NK-92 (cell line): Measurements from ENCODE around the gene SND1.

Experiments
- DNase-seq: peaks from one replicate; lab custom pipeline; 2025; ENCODE audit not compliant: unreplicated experiment; lab: John Stamatoyannopoulos, UW

The SND1 gene

GRCh38 chr7:128007303-128007680 is 355.3 kb downstream of the SND1 start:
- no peak for DNase-seq

- DNase-seq, result no peak
Measured at GRCh38 chr7:128008141-128008540, 356.1 kb downstream of the SND1 start.

GRCh38 chr7:128008744-128009143 is 356.8 kb downstream of the SND1 start:
- DNase-seq, result no peak

- DNase-seq, result no peak
Measured at GRCh38 chr7:128010391-128011127, 358.6 kb downstream of the SND1 start.

GRCh38 chr7:128011131-128011661 is 359.2 kb downstream of the SND1 start:
- no peak for DNase-seq

- no peak for DNase-seq
Measured at GRCh38 chr7:128014811-128015210, 362.8 kb downstream of the SND1 start.

- no peak for DNase-seq
Measured at GRCh38 chr7:128017460-128017859, 365.5 kb downstream of the SND1 start.

- DNase-seq, result no peak
Measured at GRCh38 chr7:128017862-128018845, 366.2 kb downstream of the SND1 start.

GRCh38 chr7:128019288-128019687 is 367.3 kb downstream of the SND1 start:
- DNase-seq, result no peak

- DNase-seq, result no peak
Measured at GRCh38 chr7:128020159-128020558, 368.2 kb downstream of the SND1 start.

- DNase-seq, result no peak
Measured at GRCh38 chr7:128021366-128021765, 369.4 kb downstream of the SND1 start.

GRCh38 chr7:128022631-128023532 is 370.9 kb downstream of the SND1 start:
- DNase-seq, result no peak

GRCh38 chr7:128024151-128024550 is 372.2 kb downstream of the SND1 start:
- no peak for DNase-seq

GRCh38 chr7:128025380-128025779 is 373.4 kb downstream of the SND1 start:
- DNase-seq, result no peak

GRCh38 chr7:128025819-128026218 is 373.8 kb downstream of the SND1 start:
- DNase-seq, result no peak

- no peak for DNase-seq
Measured at GRCh38 chr7:128026551-128026950, 374.6 kb downstream of the SND1 start.

GRCh38 chr7:128027485-128027980 is 375.5 kb downstream of the SND1 start:
- no peak for DNase-seq

- no peak for DNase-seq
Measured at GRCh38 chr7:128029405-128029995, 377.5 kb downstream of the SND1 start.

GRCh38 chr7:128030263-128030653 is 378.3 kb downstream of the SND1 start:
- no peak for DNase-seq
